HepG2 (cell line): ENCODE results near the gene NAT9. TPM values are rescaled to one million over a fixed set of nuclear protein-coding genes. Genes with fewer than 3 reads are reported as not detected.

ENCODE experiments used
- FOXA1 ChIP-seq, 2 experiments: fragments of 450-650 bp in 1 of 2; sonication (generic) in 1 of 2; formaldehyde crosslinking in 1 of 2; IDR thresholded peaks; 2 replicates each; pipeline versions ENCODE4 v1.4.0 to v1.6.1; 2016 to 2020; ENCODE audit warnings: missing genetic modification reagents in 1 of 2
- GTF3A ChIP-seq: sonication (generic); formaldehyde crosslinking; conservative IDR thresholded peaks from 2 replicates; pipeline ENCODE4 v1.4.0; 2020; ENCODE audit warnings: mild to moderate bottlenecking, missing genetic modification reagents
- HNRNPUL1 ChIP-seq: fragments of 200-400 bp; formaldehyde crosslinking; IDR thresholded peaks from 2 replicates; pipeline ENCODE4 v1.6.1; 2017; ENCODE audit warnings: low read depth, mild to moderate bottlenecking, low read length, moderate library complexity
- NCOA5 ChIP-seq: sonication (generic); formaldehyde crosslinking; IDR thresholded peaks from 2 replicates; pipeline ENCODE4 v1.4.0; 2020; ENCODE audit warnings: missing genetic modification reagents
- RAD51 ChIP-seq: fragments of 450-650 bp; IDR thresholded peaks from 2 replicates; pipeline ENCODE4 v1.6.1; 2016; ENCODE audit warnings: borderline replicate concordance
- SCMH1 ChIP-seq: sonication (generic); formaldehyde crosslinking; IDR thresholded peaks from 2 replicates; pipeline ENCODE4 v1.9.0; 2021; ENCODE audit warnings: missing genetic modification reagents, mild to moderate bottlenecking, borderline replicate concordance
- SRSF1 ChIP-seq: fragments of 200-400 bp; formaldehyde crosslinking; optimal IDR thresholded peaks from 2 replicates; pipeline ENCODE3; 2017; ENCODE audit warnings: mild to moderate bottlenecking, low read depth, low read length, moderate library complexity
- STAG1 ChIP-seq: sonication (generic); formaldehyde crosslinking; IDR thresholded peaks from 2 replicates; pipeline ENCODE4 v1.4.0; 2020; ENCODE audit warnings: missing genetic modification reagents
- STAT5B ChIP-seq: sonication (generic); formaldehyde crosslinking; IDR thresholded peaks from 2 replicates; pipeline ENCODE4 v1.4.0; 2020; ENCODE audit warnings: missing genetic modification reagents
- TAF1 ChIP-seq: sonication (generic); formaldehyde crosslinking; IDR thresholded peaks from 2 replicates; pipeline ENCODE4 v1.4.0; 2020; ENCODE audit warnings: missing genetic modification reagents
- ZMYM2 ChIP-seq: sonication (generic); formaldehyde crosslinking; IDR thresholded peaks from 2 replicates; pipeline ENCODE4 v1.8.0; 2022; ENCODE audit warnings: mild to moderate bottlenecking, missing genetic modification reagents
- ZMYM3 ChIP-seq: sonication (generic); formaldehyde crosslinking; IDR thresholded peaks from 2 replicates; pipeline ENCODE4 v1.5.1; 2020; ENCODE audit warnings: mild to moderate bottlenecking, missing genetic modification reagents
- ZNF224 ChIP-seq: sonication (generic); formaldehyde crosslinking; IDR thresholded peaks from 2 replicates; pipeline ENCODE4 v1.5.0; 2020; ENCODE audit warnings: mild to moderate bottlenecking, missing genetic modification reagents
- ZNF296 ChIP-seq: sonication (generic); formaldehyde crosslinking; conservative IDR thresholded peaks from 2 replicates; pipeline ENCODE4 v1.5.0; 2020; ENCODE audit warnings: mild to moderate bottlenecking, missing genetic modification reagents
- ZNF354B ChIP-seq: sonication (generic); formaldehyde crosslinking; IDR thresholded peaks from 2 replicates; pipeline ENCODE4 v1.8.0; 2022; ENCODE audit warnings: mild to moderate bottlenecking, missing genetic modification reagents
- ZNF557 ChIP-seq: sonication (generic); formaldehyde crosslinking; IDR thresholded peaks from 2 replicates; pipeline ENCODE4 v1.4.0; 2020; ENCODE audit warnings: missing genetic modification reagents
- ZNF614 ChIP-seq: IDR thresholded peaks from 2 replicates; pipeline ENCODE4 v1.6.1; 2018; ENCODE audit warnings: missing biosample characterization, missing genetic modification reagents, inconsistent platforms, borderline replicate concordance
- ZNF879 ChIP-seq: sonication (generic); formaldehyde crosslinking; IDR thresholded peaks from 2 replicates; pipeline ENCODE4 v1.8.1; 2023; ENCODE audit warnings: missing genetic modification reagents
- ZSCAN20 ChIP-seq: sonication (generic); formaldehyde crosslinking; IDR thresholded peaks from 2 replicates; pipeline ENCODE4 v1.4.0; 2020; ENCODE audit warnings: missing genetic modification reagents, mild to moderate bottlenecking, borderline replicate concordance
- ZSCAN21 ChIP-seq: sonication (generic); formaldehyde crosslinking; IDR thresholded peaks from 2 replicates; pipeline ENCODE4 v1.8.0; 2022; ENCODE audit warnings: mild to moderate bottlenecking, missing genetic modification reagents, moderate library complexity, borderline replicate concordance
- polyA plus RNA-seq, 8 experiments: library from polyadenylated mRNA; depleted of rRNA in 3 of 8; stranded (reverse) in 7 of 8; unstranded in 1 of 8; fragments of >200 nt; fragmentation: Illumina TruSeq in 4 of 8; extraction: Trizol in 4 of 8; gene quantifications; 2 replicates each; pipeline versions ENCODE4 v1.2.1 to v1.2.3, GENCODE V29; 2011 to 2016; ENCODE audit warnings: low read depth in 4 of 8, missing spikeins in 1 of 8, mixed read lengths in 1 of 8; ENCODE audit not compliant: insufficient read depth in 1 of 8
- total RNA-seq, 5 experiments: library from RNA; depleted of rRNA; stranded (reverse); fragments of >200 nt; fragmentation: Illumina TruSeq; extraction: Trizol; gene quantifications; 2 replicates each; pipeline ENCODE4 v1.2.3, GENCODE V29; 2016; ENCODE audit warnings: low read depth in 1 of 5
- TF ChIP-seq, protein P1 (sequence below), 2 experiments: sonication (generic) in 1 of 2; formaldehyde crosslinking in 1 of 2; IDR thresholded peaks; 2 replicates each; pipeline versions ENCODE4 v1.6.1 to v1.9.0; 2014 to 2022; ENCODE audit warnings: antibody characterized with exemption in 1 of 2, borderline replicate concordance in 1 of 2, inconsistent platforms in 1 of 2, low read depth in 1 of 2, missing genetic modification reagents in 1 of 2
- TF ChIP-seq, protein P2 (sequence below): fragments of 450-650 bp; IDR thresholded peaks from 2 replicates; pipeline ENCODE4 v1.6.1; 2016
- TF ChIP-seq, protein P3 (sequence below): IDR thresholded peaks from 2 replicates; pipeline ENCODE4 v1.6.1; 2016; ENCODE audit warnings: low read depth, borderline replicate concordance

NAT9 gene
- total and polyA plus RNA-seq, 2 of the 13 experiments (the other 11 are each of a cell fraction or from before 2014, with no cell fraction given): 39.7 to 44.2 TPM

DNA sequence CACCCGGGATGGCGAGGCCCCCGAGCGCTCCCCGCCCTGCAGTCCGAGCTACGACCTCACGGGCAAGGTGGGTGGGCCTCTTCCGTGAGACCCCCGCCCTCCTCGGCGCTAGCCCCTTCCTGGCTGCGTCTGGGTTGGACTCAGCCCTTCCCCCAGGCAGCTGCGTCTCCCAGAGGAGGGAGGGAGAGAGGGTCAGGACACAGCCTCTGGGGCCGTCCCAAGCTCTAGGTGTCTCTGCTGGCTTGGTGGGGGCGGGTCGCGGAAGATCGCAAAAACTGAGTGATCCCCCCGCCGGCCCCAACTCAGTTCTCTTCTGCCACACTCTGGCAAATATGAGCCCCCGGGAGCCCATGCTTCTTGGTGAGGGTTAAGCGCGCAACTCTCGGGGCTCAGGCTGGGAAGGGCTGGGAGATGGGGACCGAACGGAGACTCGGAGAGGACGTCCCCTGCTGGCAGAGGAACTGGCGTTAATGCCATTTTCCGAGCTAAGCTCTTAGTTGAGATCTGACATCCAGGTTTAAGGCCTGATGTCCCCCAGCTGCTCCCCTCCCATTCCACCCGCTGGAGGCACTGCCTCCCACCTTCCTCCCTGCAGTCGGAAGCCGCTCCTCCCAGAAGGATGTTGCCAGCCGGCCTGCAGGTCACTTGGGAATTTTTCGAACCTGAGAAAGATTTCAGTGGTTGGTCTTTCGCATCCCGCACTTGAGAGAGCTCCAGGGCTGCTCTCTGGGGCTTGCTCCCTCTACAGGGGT, 38.7 kb downstream of the NAT9 start (continued):
- TF ChIP-seq, protein P1, sequence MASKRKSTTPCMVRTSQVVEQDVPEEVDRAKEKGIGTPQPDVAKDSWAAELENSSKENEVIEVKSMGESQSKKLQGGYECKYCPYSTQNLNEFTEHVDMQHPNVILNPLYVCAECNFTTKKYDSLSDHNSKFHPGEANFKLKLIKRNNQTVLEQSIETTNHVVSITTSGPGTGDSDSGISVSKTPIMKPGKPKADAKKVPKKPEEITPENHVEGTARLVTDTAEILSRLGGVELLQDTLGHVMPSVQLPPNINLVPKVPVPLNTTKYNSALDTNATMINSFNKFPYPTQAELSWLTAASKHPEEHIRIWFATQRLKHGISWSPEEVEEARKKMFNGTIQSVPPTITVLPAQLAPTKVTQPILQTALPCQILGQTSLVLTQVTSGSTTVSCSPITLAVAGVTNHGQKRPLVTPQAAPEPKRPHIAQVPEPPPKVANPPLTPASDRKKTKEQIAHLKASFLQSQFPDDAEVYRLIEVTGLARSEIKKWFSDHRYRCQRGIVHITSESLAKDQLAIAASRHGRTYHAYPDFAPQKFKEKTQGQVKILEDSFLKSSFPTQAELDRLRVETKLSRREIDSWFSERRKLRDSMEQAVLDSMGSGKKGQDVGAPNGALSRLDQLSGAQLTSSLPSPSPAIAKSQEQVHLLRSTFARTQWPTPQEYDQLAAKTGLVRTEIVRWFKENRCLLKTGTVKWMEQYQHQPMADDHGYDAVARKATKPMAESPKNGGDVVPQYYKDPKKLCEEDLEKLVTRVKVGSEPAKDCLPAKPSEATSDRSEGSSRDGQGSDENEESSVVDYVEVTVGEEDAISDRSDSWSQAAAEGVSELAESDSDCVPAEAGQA (IDR thresholded peaks at IDR 0.05; ENCODE audit: low read depth): no peak
- TF ChIP-seq, protein P1 (CRISPR knock-in tag; IDR thresholded peaks at IDR 0.05; ENCODE audit: borderline replicate concordance): no peak
- TF ChIP-seq ZNF557 (CRISPR knock-in tag) (no peak), STAG1 (CRISPR knock-in tag) (peak; percentile 58), ZNF614 (no peak), ZNF354B (CRISPR knock-in tag) (no peak), ZNF224 (CRISPR knock-in tag) (no peak), ZNF296 (no peak), SRSF1 (no peak), ZSCAN21 (CRISPR knock-in tag) (peak; percentile 44; the same call in 1 of the 2 replicates), STAT5B (CRISPR knock-in tag) (no peak), NCOA5 (no peak), TAF1 (no peak; the same call in 1 of the 2 replicates), FOXA1 (IDR thresholded peaks at IDR 0.05) (no peak), FOXA1 (CRISPR knock-in tag; IDR thresholded peaks at IDR 0.05) (no peak), RAD51 (no peak), ZMYM3 (peak; percentile 60), GTF3A (CRISPR knock-in tag) (0 out of 2 replicates have a peak, but pooled peaks have one; percentile 19), ZNF879 (no peak), ZMYM2 (CRISPR knock-in tag) (peak; percentile 13; the same call in 1 of the 2 replicates), HNRNPUL1 (no peak), ZSCAN20 (CRISPR knock-in tag) (0 out of 2 replicates have a peak, but pooled peaks have one; percentile 25), SCMH1 (CRISPR knock-in tag) (no peak)
- TF ChIP-seq, protein P2, sequence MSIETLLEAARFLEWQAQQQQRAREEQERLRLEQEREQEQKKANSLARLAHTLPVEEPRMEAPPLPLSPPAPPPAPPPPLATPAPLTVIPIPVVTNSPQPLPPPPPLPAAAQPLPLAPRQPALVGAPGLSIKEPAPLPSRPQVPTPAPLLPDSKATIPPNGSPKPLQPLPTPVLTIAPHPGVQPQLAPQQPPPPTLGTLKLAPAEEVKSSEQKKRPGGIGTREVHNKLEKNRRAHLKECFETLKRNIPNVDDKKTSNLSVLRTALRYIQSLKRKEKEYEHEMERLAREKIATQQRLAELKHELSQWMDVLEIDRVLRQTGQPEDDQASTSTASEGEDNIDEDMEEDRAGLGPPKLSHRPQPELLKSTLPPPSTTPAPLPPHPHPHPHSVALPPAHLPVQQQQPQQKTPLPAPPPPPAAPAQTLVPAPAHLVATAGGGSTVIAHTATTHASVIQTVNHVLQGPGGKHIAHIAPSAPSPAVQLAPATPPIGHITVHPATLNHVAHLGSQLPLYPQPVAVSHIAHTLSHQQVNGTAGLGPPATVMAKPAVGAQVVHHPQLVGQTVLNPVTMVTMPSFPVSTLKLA: no peak
- TF ChIP-seq, protein P3, sequence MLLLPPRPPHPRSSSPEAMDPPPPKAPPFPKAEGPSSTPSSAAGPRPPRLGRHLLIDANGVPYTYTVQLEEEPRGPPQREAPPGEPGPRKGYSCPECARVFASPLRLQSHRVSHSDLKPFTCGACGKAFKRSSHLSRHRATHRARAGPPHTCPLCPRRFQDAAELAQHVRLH: no peak
